T-helper 2 cell treated with Interferon-gamma antibody and Interleukin-4, amounts not matched to agents 100 ng/mL and 5 ng/mL, for 36 hours (primary cell): ENCODE measurements around the gene PRKACG. TPM values are rescaled to one million over a fixed set of nuclear protein-coding genes. Genes with fewer than 3 reads are reported as not detected.

Experiments
- intact Hi-C: fragments of 100-400 bp; cut with micrococcal nuclease; formaldehyde crosslinking; loops from one replicate; pipeline ENCODE4 v1.15.1; 2023
- total RNA-seq: library from RNA; stranded (reverse); gene quantifications from 2 replicates; pipeline ENCODE4 v1.2.3, GENCODE V29; 2022

Gene PRKACG
- total RNA-seq, 1 donor from 2014 or later: not detected

GRCh38 chr9:69027355-69028097 lies 13.6 kb upstream of the PRKACG start:
- intact Hi-C loops: loop anchor here (1.0 to 5.0 kb wide), 8 partner anchors 7 to 443 kb away; partner anchors contain the start of gene PIP5K1B

GRCh38 chr9:69023650-69024049 lies 9.7 kb upstream of the PRKACG start:
- intact Hi-C loops: no loop called here

- intact Hi-C loops: loop anchor here (1.0 kb wide), 1 partner anchor 8 kb away; no protein-coding TSS in a partner anchor
These were observed 6.6 kb upstream of the PRKACG start for GRCh38 chr9:69020301-69021145.

GRCh38 chr9:69019808-69020207 lies 5.9 kb upstream of the PRKACG start:
- intact Hi-C loops: loop anchor here (1.0 kb wide), 1 partner anchor 8 kb away; no protein-coding TSS in a partner anchor

GRCh38 chr9:69018737-69019136 lies 4.8 kb upstream of the PRKACG start:
- intact Hi-C loops: no loop called here

GRCh38 chr9:69016191-69017096 lies 2.5 kb upstream of the PRKACG start:
- intact Hi-C loops: no loop called here

GRCh38 chr9:69013382-69013727 lies 558 bp downstream of the PRKACG start:
- intact Hi-C loops: no loop called here

- intact Hi-C loops: no loop called here
These were observed 1.1 kb downstream of the PRKACG start for GRCh38 chr9:69012696-69013381.

- intact Hi-C loops: no loop called here
These were observed 4.2 kb downstream of the PRKACG start for GRCh38 chr9:69009708-69010107.

GRCh38 chr9:69004836-69005235 lies 9.1 kb downstream of the PRKACG start:
- intact Hi-C loops: no loop called here

- intact Hi-C loops: no loop called here
These were observed 10.9 kb downstream of the PRKACG start for GRCh38 chr9:69003051-69003450.

- intact Hi-C loops: no loop called here
These were observed 12.0 kb downstream of the PRKACG start for GRCh38 chr9:69001921-69002320.

GRCh38 chr9:68999393-69000105 lies 14.4 kb downstream of the PRKACG start:
- intact Hi-C loops: loop anchor here (1.0 to 5.0 kb wide), 7 partner anchors 19 to 415 kb away; partner anchors contain the start of gene PIP5K1B

GRCh38 chr9:68998812-68999211 lies 15.1 kb downstream of the PRKACG start:
- intact Hi-C loops: loop anchor here (1.0 to 5.0 kb wide), 7 partner anchors 18 to 415 kb away; partner anchors contain the start of gene PIP5K1B

- intact Hi-C loops: loop anchor here (2.0 to 5.0 kb wide), 3 partner anchors 18 to 151 kb away; no protein-coding TSS in a partner anchor
These were observed 15.5 kb downstream of the PRKACG start for GRCh38 chr9:68998385-68998784.

GRCh38 chr9:68997666-68998065 lies 16.2 kb downstream of the PRKACG start:
- intact Hi-C loops: loop anchor here (2.0 to 5.0 kb wide), 3 partner anchors 17 to 150 kb away; no protein-coding TSS in a partner anchor

- intact Hi-C loops: loop anchor here (5.0 kb wide), 2 partner anchors 49 to 149 kb away; no protein-coding TSS in a partner anchor
These were observed 17.5 kb downstream of the PRKACG start for GRCh38 chr9:68996462-68996861.

- intact Hi-C loops: loop anchor here (5.0 kb wide), 2 partner anchors 48 to 148 kb away; no protein-coding TSS in a partner anchor
These were observed 18.1 kb downstream of the PRKACG start for GRCh38 chr9:68995776-68996175.

- intact Hi-C loops: no loop called here
These were observed 22.5 kb downstream of the PRKACG start for GRCh38 chr9:68991457-68991856.
